Duodenal mucosa (tissue), 2 donors: ENCODE data around the gene TRPV4.

Experiments used
- H3K27ac ChIP-seq: one replicate; pipeline ENCODE4 v1.7.0; 2013; ENCODE audit warnings: low read depth, low read length
- H3K27me3 ChIP-seq, 2 donors: one replicate each; pipeline ENCODE4 v1.7.0; 2013; ENCODE audit warnings: low read length in 2 of 2, control low read depth in 1 of 2; ENCODE audit not compliant: insufficient read depth in 2 of 2, control insufficient read depth in 1 of 2
- H3K36me3 ChIP-seq, 2 donors: one replicate each; pipeline ENCODE4 v1.7.0; 2013; ENCODE audit warnings: low read length in 2 of 2, control low read depth in 1 of 2; ENCODE audit not compliant: insufficient read depth in 2 of 2, control insufficient read depth in 1 of 2
- H3K4me1 ChIP-seq, 2 donors: one replicate each; pipeline ENCODE4 v1.7.0; 2013; ENCODE audit warnings: low read length in 2 of 2, control low read depth in 1 of 2; ENCODE audit not compliant: insufficient read depth in 2 of 2, control insufficient read depth in 1 of 2
- H3K4me3 ChIP-seq, 2 donors: one replicate each; pipeline ENCODE4 v1.7.0; 2013; ENCODE audit warnings: low read length in 2 of 2, low read depth in 1 of 2
- H3K9ac ChIP-seq, 2 donors: one replicate each; pipeline ENCODE4 v1.7.0; 2013; ENCODE audit warnings: low read length in 2 of 2, low read depth in 1 of 2
- H3K9me3 ChIP-seq, 2 donors: one replicate each; pipeline ENCODE4 v1.7.0; 2013; ENCODE audit warnings: low read length in 2 of 2, control low read depth in 1 of 2; ENCODE audit not compliant: control insufficient read depth in 1 of 2

TRPV4 gene

GRCh38 chr12:109796057-109796456 is 37.1 kb downstream of the TRPV4 start:
- Histone ChIP-seq H3K9me3 (no peaks in the 10 kb centered on the region), H3K9ac (no peak overlapping the region), H3K4me3 (no peak overlapping the region), H3K27me3 (no peaks in the 10 kb centered on the region), H3K4me1 (no peaks in the 10 kb centered on the region), H3K36me3 (no peaks in the 10 kb centered on the region), H3K27ac (no peak overlapping the region)

- Histone ChIP-seq H3K4me3 (no peak overlapping the region), H3K9ac (no peak overlapping the region), H3K36me3 (no peaks in the 10 kb centered on the region), H3K4me1 (no peaks in the 10 kb centered on the region), H3K27me3 (no peaks in the 10 kb centered on the region), H3K27ac (no peak overlapping the region), H3K9me3 (no peaks in the 10 kb centered on the region)
These were observed 38.2 kb downstream of the TRPV4 start for GRCh38 chr12:109795023-109795422.

- Histone ChIP-seq H3K27me3 (peaks cover 0 to 4% of the 10 kb centered on the region in 2 donors), H3K4me1 (no peaks in the 10 kb centered on the region), H3K4me3 (no peak overlapping the region), H3K9ac (no peak overlapping the region), H3K9me3 (no peaks in the 10 kb centered on the region), H3K27ac (no peak overlapping the region), H3K36me3 (no peaks in the 10 kb centered on the region)
These were observed 39.2 kb downstream of the TRPV4 start for GRCh38 chr12:109793826-109794501.

GRCh38 chr12:109793411-109793810 is 39.8 kb downstream of the TRPV4 start:
- Histone ChIP-seq H3K4me1 (no peaks in the 10 kb centered on the region), H3K4me3 (no peak overlapping the region), H3K27me3 (peaks cover 0 to 4% of the 10 kb centered on the region in 2 donors), H3K36me3 (no peaks in the 10 kb centered on the region), H3K27ac (no peak overlapping the region), H3K9ac (no peak overlapping the region), H3K9me3 (no peaks in the 10 kb centered on the region)

- Histone ChIP-seq H3K4me3 (no peak overlapping the region), H3K27ac (no peak overlapping the region), H3K27me3 (peaks cover 0 to 4% of the 10 kb centered on the region in 2 donors), H3K9ac (no peak overlapping the region), H3K4me1 (no peaks in the 10 kb centered on the region), H3K36me3 (no peaks in the 10 kb centered on the region), H3K9me3 (no peaks in the 10 kb centered on the region)
These were observed 40.2 kb downstream of the TRPV4 start for GRCh38 chr12:109792992-109793391.

- Histone ChIP-seq H3K36me3 (no peaks in the 10 kb centered on the region), H3K9ac (no peak overlapping the region), H3K27ac (no peak overlapping the region), H3K9me3 (no peaks in the 10 kb centered on the region), H3K4me3 (no peak overlapping the region), H3K27me3 (peaks cover 0 to 4% of the 10 kb centered on the region in 2 donors), H3K4me1 (no peaks in the 10 kb centered on the region)
These were observed 43.6 kb downstream of the TRPV4 start for GRCh38 chr12:109789526-109790048.

- H3K27ac ChIP-seq = no peak overlapping the region
- H3K36me3 ChIP-seq = no peaks in the 10 kb centered on the region
- no peaks in the 10 kb centered on the region for H3K9me3 ChIP-seq
- peaks cover 0 to 4% of the 10 kb centered on the region in 2 donors for H3K27me3 ChIP-seq
- H3K4me1 ChIP-seq = no peaks in the 10 kb centered on the region
- H3K4me3 ChIP-seq = no peak overlapping the region
- H3K9ac ChIP-seq = no peak overlapping the region
These were observed 46.4 kb downstream of the TRPV4 start for GRCh38 chr12:109786799-109787198.

GRCh38 chr12:109785854-109786253 is 47.3 kb downstream of the TRPV4 start:
- no peaks in the 10 kb centered on the region for H3K9me3 ChIP-seq
- H3K9ac ChIP-seq = no peak overlapping the region
- H3K27me3 ChIP-seq = peaks cover 0 to 4% of the 10 kb centered on the region in 2 donors
- no peak overlapping the region for H3K4me3 ChIP-seq
- no peak overlapping the region for H3K27ac ChIP-seq
- no peaks in the 10 kb centered on the region for H3K4me1 ChIP-seq
- no peaks in the 10 kb centered on the region for H3K36me3 ChIP-seq

- Histone ChIP-seq H3K4me1 (no peaks in the 10 kb centered on the region), H3K27ac (no peak overlapping the region), H3K4me3 (no peak overlapping the region), H3K9me3 (peaks cover 0 to 5% of the 10 kb centered on the region in 2 donors), H3K27me3 (no peaks in the 10 kb centered on the region), H3K9ac (no peak overlapping the region), H3K36me3 (no peaks in the 10 kb centered on the region)
These were observed 49.3 kb downstream of the TRPV4 start for GRCh38 chr12:109783965-109784244.

- Histone ChIP-seq H3K27ac (no peak overlapping the region), H3K4me3 (no peak overlapping the region), H3K9me3 (peaks cover 0 to 5% of the 10 kb centered on the region in 2 donors), H3K27me3 (no peaks in the 10 kb centered on the region), H3K36me3 (no peaks in the 10 kb centered on the region), H3K9ac (no peak overlapping the region), H3K4me1 (no peaks in the 10 kb centered on the region)
These were observed 49.8 kb downstream of the TRPV4 start for GRCh38 chr12:109783135-109783964.
